Measurements from ENCODE around the gene TLN1.

GRCh38 chr9:35658968-35659220, 73.1 kb downstream of the TLN1 start:
- no peak for TF ChIP-seq POLR2AphosphoS5 (IDR thresholded peaks at IDR 0.05)
- no peak for TF ChIP-seq CTCF (IDR thresholded peaks at IDR 0.05)

Data from esophagus muscularis mucosa (tissue), 3 donors.